Psoas muscle (tissue), 8 donors: ENCODE results near the gene PARP12. TPM values are rescaled to one million over a fixed set of nuclear protein-coding genes. Genes with fewer than 3 reads are reported as not detected.

Experiments used
- ATAC-seq, 4 donors: fragments of 200-7000 bp; cut with Tn5 transposase; one replicate each; pipeline ENCODE4 v1.9.1; 2020; ENCODE audit warnings: moderate library complexity in 3 of 4, mild to moderate bottlenecking in 2 of 4
- DNase-seq, 2 donors: peaks; one replicate each; pipeline ENCODE4 v3.0.0-alpha.2; 2020
- H3K27ac ChIP-seq: fragments of 200-600 bp; one replicate; pipeline ENCODE4 v1.8.0; 2022
- H3K27me3 ChIP-seq, 3 donors: fragments of 200-600 bp in 1 of 3; one replicate each; pipeline versions ENCODE4 v1.6.1 to v1.8.0; 2013 to 2022; ENCODE audit warnings: low read length in 2 of 3, mild to moderate bottlenecking in 2 of 3, moderate library complexity in 1 of 3; ENCODE audit not compliant: insufficient read depth in 3 of 3
- H3K36me3 ChIP-seq, 2 donors: fragments of 200-600 bp in 1 of 2; one replicate each; pipeline versions ENCODE4 v1.6.1 to v1.8.0; 2013 to 2022; ENCODE audit warnings: low read depth in 1 of 2, mild to moderate bottlenecking in 1 of 2, moderate library complexity in 1 of 2; ENCODE audit not compliant: insufficient read depth in 1 of 2
- H3K4me1 ChIP-seq: fragments of 200-600 bp; one replicate; pipeline ENCODE4 v1.8.0; 2022
- H3K4me3 ChIP-seq: fragments of 200-600 bp; one replicate; pipeline ENCODE4 v1.8.0; 2022; ENCODE audit warnings: mild to moderate bottlenecking
- H3K9me3 ChIP-seq: fragments of 200-600 bp; one replicate; pipeline ENCODE4 v1.8.0; 2022
- WGBS, 3 donors: extraction: QIAGEN DNeasy Blood & Tissue Kit; methylation state at CpG; one replicate each; pipeline versions ENCODE4 v1.1.6 to v1.1.7; 2013; 5-methylcytosine and 5-hydroxymethylcytosine counted together
- intact Hi-C, 2 donors: fragments of 100-400 bp; cut with DNase I; formaldehyde crosslinking; loops; one replicate each; pipeline versions ENCODE4 v1.11.0 to v1.14.2; 2022
- polyA plus RNA-seq, 3 donors: library from polyadenylated mRNA; stranded (reverse); fragments of 200-250 nt; gene quantifications; one replicate each; pipeline ENCODE4 v1.2.3, GENCODE V29; 2013
- total RNA-seq, 4 donors: library from RNA; stranded (reverse); fragmentation: NEBNext Ultra II Directional in 2 of 4; extraction: Animal tissue kit (Norgen Biotek cat#: 25700) in 2 of 4; gene quantifications; one replicate each; pipeline versions ENCODE4 v1.2.1 to v1.2.4, GENCODE V29; 2021 to 2023
- TF ChIP-seq, protein P1 (sequence below): fragments of 200-600 bp; IDR thresholded peaks from one replicate; pipeline ENCODE4 v1.8.0; 2022; ENCODE audit warnings: antibody characterized with exemption
- donor health status: healthy with polysubstance abuse.
- donor health status: DM: no; HTN: no; CAD: no; lungs with moderate emphysema.
- donor health status: Bipolar disorder and iron deficiency.
- donor health status: healthy.
- donor health status: DM: yes; HTN: yes; CAD: no.
- donor health status: DM: no; HTN: no; CAD: no.
- donor health status: DM: no; HTN: no; CAD: no.
- donor health status: DM: yes; HTN: yes; CAD: no.

The PARP12 gene
- total and polyA plus RNA-seq, 7 donors: 4.3 to 6.9 (median 5.2) TPM

DNA sequence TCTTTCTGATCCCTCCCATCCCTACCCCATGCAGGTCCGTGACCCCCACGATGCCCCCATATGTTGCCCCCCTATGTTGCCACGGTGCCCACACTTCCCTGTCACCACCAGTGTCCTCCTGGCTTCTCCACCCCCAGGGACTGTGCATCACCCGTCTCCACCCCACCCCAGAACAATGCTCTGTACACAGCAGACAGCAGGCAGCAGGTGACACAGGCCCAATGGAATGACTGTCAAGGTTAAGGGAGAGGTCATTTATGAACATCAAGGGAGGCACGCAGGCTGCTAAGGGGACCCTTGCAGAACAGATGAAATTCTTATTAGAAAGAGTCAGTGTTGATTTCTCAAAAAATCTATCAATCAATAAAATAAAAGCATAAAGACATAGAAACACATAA is 71.5 kb downstream of the PARP12 start:
- intact Hi-C loops: no loop called here
- ATAC-seq: no peak
- TF ChIP-seq, protein P1, sequence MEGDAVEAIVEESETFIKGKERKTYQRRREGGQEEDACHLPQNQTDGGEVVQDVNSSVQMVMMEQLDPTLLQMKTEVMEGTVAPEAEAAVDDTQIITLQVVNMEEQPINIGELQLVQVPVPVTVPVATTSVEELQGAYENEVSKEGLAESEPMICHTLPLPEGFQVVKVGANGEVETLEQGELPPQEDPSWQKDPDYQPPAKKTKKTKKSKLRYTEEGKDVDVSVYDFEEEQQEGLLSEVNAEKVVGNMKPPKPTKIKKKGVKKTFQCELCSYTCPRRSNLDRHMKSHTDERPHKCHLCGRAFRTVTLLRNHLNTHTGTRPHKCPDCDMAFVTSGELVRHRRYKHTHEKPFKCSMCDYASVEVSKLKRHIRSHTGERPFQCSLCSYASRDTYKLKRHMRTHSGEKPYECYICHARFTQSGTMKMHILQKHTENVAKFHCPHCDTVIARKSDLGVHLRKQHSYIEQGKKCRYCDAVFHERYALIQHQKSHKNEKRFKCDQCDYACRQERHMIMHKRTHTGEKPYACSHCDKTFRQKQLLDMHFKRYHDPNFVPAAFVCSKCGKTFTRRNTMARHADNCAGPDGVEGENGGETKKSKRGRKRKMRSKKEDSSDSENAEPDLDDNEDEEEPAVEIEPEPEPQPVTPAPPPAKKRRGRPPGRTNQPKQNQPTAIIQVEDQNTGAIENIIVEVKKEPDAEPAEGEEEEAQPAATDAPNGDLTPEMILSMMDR: no peak

DNA sequence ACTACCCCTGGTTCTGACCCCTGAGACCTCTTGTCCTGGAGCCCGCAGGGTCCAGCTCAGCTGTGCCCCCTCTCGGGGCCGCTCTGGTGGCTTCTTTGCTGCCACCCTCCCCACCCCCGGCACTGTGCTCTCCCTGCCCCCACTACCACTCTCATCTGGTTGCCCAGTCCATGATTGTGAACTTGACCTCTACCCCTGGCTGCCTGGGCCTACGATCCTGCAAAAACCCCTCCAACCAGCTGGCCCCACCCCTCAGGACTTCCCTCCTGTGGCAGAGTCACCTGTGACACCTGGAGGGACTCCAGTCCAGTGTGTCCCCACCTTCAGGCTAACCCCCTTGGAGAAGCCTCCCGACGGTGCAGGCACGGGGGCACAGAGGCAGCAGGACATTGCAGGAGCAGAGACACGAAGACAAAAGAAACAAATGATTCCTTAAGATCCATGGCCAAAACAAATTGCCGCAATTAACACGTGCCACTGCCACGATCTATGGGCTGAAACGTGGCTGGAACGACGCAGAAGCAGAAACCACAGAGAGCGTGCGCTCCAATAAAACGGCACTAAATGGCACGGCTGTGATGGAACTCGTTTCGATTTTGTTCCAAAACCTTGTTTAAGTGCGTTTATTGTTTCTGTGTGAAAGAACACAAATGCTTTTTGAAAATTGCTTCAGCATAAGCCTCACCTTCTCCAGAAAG is 72.0 kb downstream of the PARP12 start:
- no peaks in the 10 kb centered on the region for H3K27me3 ChIP-seq
- no peak overlapping the region for H3K27ac ChIP-seq
- H3K4me1 ChIP-seq: no peaks in the 10 kb centered on the region
- no peaks in the 10 kb centered on the region for H3K36me3 ChIP-seq
- intact Hi-C loops: no loop called here
- WGBS, 3 donors: 82 to 85% (median 85%) methylated on average over 22 of the region's 22 CpGs
- ATAC-seq (no peak), DNase-seq (no peak)
- TF ChIP-seq, protein P1: no peak
- no peak overlapping the region for H3K4me3 ChIP-seq
- H3K9me3 ChIP-seq: no peaks in the 10 kb centered on the region

More for the DNA sequence above, 71.5 kb downstream of the PARP12 start:
- DNase-seq: no peak
- H3K4me3 ChIP-seq: no peak overlapping the region
- 81 to 83% (median 83%) methylated on average over 5 of the region's 5 CpGs for WGBS, 3 donors
- H3K27me3 ChIP-seq: no peaks in the 10 kb centered on the region
- H3K9me3 ChIP-seq: no peaks in the 10 kb centered on the region
- no peak overlapping the region for H3K27ac ChIP-seq
- no peaks in the 10 kb centered on the region for H3K36me3 ChIP-seq
- no peaks in the 10 kb centered on the region for H3K4me1 ChIP-seq

DNA sequence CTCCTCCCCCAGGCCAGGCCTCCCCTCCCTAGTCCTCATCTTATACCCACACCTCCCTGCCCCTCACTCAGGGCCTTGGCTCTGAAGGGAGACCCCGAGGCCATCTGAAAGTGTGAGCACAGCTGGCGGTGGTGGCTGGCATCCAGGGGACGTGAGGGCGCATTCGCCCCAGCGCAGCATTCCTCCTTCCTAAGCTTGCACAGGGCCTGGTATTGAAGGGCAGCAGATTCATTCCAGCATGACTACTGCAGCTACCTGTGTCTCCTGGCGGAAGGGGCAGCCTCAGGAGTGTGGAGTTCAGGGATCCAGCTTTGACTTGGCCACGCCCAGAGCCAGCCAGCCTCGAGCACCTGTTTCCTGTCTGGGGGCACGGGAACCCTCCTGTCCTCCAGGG is 72.6 kb downstream of the PARP12 start:
- 69 to 76% (median 73%) methylated on average over 10 of the region's 10 CpGs for WGBS, 3 donors
- ATAC-seq: no peak
- TF ChIP-seq, protein P1: no peak
- no peak for DNase-seq
- H3K27me3 ChIP-seq: no peaks in the 10 kb centered on the region
- H3K27ac ChIP-seq: no peak overlapping the region
- H3K4me1 ChIP-seq: no peaks in the 10 kb centered on the region
- H3K36me3 ChIP-seq: no peaks in the 10 kb centered on the region
- no peaks in the 10 kb centered on the region for H3K9me3 ChIP-seq
- intact Hi-C loops: no loop called here
- no peak overlapping the region for H3K4me3 ChIP-seq

DNA sequence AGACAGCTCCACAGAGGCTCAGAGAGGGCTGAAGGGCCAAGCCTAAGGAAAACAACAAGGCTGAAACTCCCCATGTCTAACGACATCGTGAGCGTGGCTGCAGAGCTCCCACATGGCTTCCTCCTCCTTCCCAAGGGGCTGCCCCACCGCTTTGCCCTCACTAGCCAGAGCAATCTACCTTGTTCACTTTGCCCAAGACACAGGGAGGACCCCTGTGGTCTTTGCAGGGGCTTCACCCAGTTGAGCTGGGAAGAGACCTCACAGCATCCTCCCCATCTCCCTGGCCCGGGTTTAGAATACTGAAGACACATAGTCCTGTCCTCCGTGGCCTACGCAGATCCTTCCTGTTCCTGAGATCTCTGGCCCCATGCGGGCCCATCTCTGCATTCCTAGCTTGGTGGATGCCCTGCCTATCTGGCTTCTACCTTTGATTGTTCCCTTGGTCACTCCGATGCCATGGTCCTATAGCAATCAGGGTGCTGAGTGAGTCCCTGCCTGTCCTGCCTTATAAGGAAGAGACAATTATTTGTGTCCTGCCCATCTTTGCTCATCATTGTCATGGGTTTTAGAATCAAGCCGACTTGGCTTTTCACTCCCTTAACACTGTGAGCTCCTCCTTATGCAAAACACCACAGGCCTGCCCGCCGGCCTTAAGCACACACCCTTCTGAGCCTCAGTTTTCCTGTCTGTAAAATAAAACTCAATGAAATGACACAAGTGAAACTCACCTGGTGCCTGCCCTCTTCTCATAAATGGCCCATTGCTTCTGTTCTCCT is 73.2 kb downstream of the PARP12 start:
- intact Hi-C loops: no loop called here
- DNase-seq: no peak
- H3K36me3 ChIP-seq: no peaks in the 10 kb centered on the region
- no peaks in the 10 kb centered on the region for H3K27me3 ChIP-seq
- H3K27ac ChIP-seq: no peak overlapping the region
- TF ChIP-seq, protein P1: no peak
- no peaks in the 10 kb centered on the region for H3K4me1 ChIP-seq
- H3K4me3 ChIP-seq: no peak overlapping the region
- H3K9me3 ChIP-seq: no peaks in the 10 kb centered on the region
- WGBS, 3 donors: 77 to 82% (median 80%) methylated on average over 12 of the region's 12 CpGs
- no peak for ATAC-seq
